GM12891 (cell line): ENCODE measurements around the gene CIB2.
"Not testable (repeated sequence)": the region's sequence is repeated elsewhere in the genome, so short reads cannot be mapped to it uniquely, and the experiment has no call there.

Source experiments
- DNase-seq: peaks from one replicate; pipeline ENCODE4 v3.0.0; 2011; ENCODE audit warnings: low spot score; ENCODE audit not compliant: insufficient read length
- FAIRE-seq: peaks from 2 replicates; lab custom pipeline; 2011; peaks lifted over from hg19 to GRCh38; lab: Jason Lieb, UNC
- PAX5 ChIP-seq: IDR thresholded peaks from 2 replicates; pipeline ENCODE4 v1.6.1; 2011; ENCODE audit warnings: low read length, moderate library complexity, mild to moderate bottlenecking; ENCODE audit not compliant: insufficient read depth, severe bottlenecking
- POLR2A ChIP-seq: IDR thresholded peaks from 2 replicates; pipeline ENCODE4 v1.6.1; 2011; ENCODE audit warnings: low read depth, low read length, control low read depth
- POLR2AphosphoS5 ChIP-seq: IDR thresholded peaks from 2 replicates; pipeline ENCODE4 v1.6.1; 2011; ENCODE audit warnings: low read depth, low read length, control low read depth
- POU2F2 ChIP-seq: IDR thresholded peaks from 2 replicates; pipeline ENCODE4 v1.6.1; 2011; ENCODE audit warnings: low read depth, mild to moderate bottlenecking, control low read depth, low read length, moderate library complexity
- SPI1 ChIP-seq: IDR thresholded peaks from 2 replicates; pipeline ENCODE4 v1.6.1; 2011; ENCODE audit warnings: low read depth, low read length, control low read depth
- TAF1 ChIP-seq: IDR thresholded peaks from 2 replicates; pipeline ENCODE4 v1.6.1; 2011; ENCODE audit warnings: low read depth, low read length, control low read depth

The CIB2 gene

DNA sequence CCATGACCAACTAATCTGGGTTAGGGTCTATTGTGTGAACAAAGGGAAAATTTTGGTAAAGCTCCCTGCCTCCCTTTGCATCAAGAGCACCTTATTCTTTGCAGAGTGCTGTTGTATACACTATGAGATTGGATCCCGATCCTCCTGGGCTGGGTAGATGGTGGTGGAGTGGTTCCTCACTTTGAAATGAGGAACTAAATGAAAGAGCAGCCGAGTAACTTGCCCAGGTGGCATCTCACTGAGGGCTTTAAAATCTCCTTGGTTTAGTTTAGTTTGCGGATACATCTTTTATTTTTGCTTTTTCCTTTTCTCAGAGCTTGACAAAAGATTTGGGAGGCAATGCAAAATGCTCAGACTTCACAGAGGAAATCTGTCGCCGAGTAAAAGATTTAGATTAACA, 37.4 kb upstream of the CIB2 start:
- FAIRE-seq (no peak), DNase-seq (no peak)
- 0 out of 2 replicates have a peak, but pooled peaks have one; percentile 5 for TF ChIP-seq SPI1
- TF ChIP-seq POLR2A = no peak
- no peak for TF ChIP-seq PAX5
- no peak for TF ChIP-seq TAF1
- TF ChIP-seq POU2F2 = no peak

DNA sequence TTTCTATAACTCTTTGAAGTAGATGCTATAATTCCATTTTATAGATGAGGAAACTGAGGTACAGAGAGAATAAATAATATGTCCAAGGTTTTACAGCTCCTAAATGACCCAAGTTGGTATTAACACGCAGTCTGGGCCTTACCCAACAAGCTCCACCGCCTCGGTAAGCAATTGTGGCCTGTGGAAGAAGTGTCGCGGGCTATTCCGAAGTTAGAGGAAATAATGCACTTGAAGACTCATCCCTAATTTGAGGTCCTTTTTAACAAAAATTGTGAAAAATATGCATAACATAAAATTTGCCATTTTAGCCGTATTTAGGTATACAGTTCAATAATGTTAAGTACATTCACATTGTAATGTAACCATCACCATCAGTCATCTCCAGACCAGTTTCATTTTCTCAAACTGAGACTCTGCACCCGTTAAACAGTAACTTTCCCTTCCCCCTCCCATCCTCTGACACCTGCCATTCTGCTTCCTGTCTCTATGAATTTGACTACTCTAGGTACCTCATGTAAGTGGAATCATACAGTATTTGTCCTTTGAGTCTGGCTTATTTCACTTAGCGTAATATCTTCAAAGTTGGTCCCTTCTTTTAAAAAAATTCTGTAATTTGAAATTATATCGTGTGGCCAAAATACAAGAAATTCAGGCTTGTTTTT, 36.1 kb upstream of the CIB2 start:
- FAIRE-seq (peak; percentile 93), DNase-seq (no peak)
- TF ChIP-seq TAF1 (no peak), POU2F2 (0 out of 2 replicates have a peak, but pooled peaks have one; percentile 25)

DNA sequence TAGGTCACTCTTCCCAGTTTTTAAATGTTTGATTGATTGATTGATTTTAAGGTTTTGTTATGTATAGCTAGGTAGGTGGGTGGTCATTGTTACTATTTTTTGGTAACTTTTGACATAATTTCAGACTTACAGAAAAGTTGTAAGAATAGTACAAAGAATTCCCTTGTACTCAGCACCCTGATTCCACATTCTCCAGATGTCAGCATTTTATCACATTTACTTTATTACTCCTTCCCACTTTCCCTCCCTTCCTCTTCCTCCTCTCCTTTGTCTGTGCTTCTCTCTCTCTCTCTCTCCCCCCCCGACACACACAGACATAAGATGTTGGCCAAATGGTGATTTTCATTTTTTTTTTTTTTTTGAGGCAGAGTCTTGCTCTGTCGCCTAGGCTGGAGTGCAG, 32.8 kb upstream of the CIB2 start:
- TF ChIP-seq POU2F2 (no peak), POLR2A (no peak), SPI1 (no peak), TAF1 (no peak), POLR2AphosphoS5 (no peak)
- FAIRE-seq (no peak), DNase-seq (no peak)

DNA sequence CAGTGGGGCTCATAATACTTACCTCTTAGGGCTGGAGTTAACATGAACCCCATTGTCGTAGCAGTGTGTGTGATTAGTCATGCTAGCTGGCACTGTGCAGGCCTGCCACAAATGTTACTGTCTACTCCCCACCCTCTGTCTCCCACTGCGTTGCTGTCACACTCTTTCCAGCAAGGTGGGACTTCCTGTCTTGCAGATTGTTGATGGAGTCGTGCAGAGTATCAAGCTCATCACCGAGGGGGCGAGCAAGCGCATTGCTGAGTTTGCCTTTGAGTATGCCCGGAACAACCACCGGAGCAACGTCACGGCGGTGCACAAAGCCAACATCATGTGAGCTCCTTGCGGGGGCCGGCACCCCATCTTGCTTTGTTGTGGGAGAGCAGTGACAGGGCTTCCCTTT, 30.8 kb upstream of the CIB2 start:
- no peak for FAIRE-seq
- TF ChIP-seq SPI1 (no peak), POU2F2 (no peak), POLR2A (no peak), PAX5 (no peak), TAF1 (no peak), POLR2AphosphoS5 (no peak)
- no peak for DNase-seq

DNA sequence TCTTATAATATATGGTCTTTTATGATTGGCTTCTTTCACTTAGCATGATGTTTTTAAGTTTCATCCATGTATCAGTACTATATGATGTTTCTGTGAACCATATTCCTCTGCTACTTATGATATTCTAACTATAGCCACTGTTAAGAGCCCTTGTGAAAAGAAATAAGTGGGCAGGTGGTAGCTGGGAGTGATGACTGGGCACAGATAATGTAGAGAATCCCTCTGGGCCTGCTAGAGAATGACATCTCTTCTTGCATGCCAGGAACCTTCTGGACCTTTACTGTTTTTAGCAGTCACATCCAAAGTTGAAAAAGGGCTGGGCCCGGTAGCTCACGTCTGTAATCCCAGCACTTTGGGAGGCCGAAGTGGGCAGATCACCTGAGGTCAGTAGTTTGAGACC, 28.1 kb upstream of the CIB2 start:
- DNase-seq (no peak), FAIRE-seq (no peak)
- TF ChIP-seq POLR2A = no peak
- TF ChIP-seq POU2F2 = no peak
- TF ChIP-seq POLR2AphosphoS5 = no peak

DNA sequence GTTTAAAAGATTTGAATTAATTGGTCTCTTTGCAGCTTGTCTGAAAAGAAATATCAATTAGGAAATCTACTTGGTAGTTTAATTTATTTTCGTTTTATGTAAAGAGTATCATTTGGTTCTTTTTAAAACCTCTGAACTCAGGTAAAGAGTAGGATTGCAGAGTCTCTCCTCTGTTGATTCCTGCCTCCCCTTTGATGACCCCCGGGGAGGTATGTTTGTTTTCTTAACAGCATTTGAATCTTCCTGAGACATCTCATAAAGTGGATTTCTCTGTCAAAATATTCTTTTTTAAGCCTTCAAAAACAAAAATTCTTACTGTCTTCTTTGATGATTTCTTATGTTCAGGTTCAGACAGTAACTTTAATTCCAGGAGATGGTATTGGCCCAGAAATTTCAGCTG, 26.0 kb upstream of the CIB2 start:
- no peak for FAIRE-seq
- DNase-seq = no peak

DNA sequence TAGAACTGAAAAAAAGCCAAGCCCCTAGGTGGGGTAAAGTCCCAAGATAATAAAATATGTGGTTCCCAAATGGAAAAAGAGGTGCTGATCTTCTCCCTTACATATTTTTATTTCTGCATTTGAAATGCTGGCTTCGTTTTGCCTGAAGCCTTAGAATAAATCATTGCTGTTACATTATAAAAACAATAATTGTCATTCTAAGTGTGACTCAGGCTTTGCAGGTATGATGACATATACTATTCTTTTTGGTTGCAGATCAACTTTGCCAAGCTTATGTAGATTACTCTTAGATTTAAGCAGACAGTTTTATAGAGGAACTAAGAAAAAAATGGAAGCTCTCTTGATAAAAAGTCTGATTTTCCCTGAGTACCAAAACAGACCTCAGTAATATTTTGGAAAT, 25.4 kb upstream of the CIB2 start:
- FAIRE-seq (no peak), DNase-seq (no peak)
- TF ChIP-seq PAX5 (no peak), TAF1 (no peak), POU2F2 (no peak), POLR2AphosphoS5 (no peak), POLR2A (no peak), SPI1 (no peak)

More for the DNA sequence above, 26.0 kb upstream of the CIB2 start:
- no peak for TF ChIP-seq POU2F2
- TF ChIP-seq SPI1 = no peak
- TF ChIP-seq POLR2A = no peak
- TF ChIP-seq POLR2AphosphoS5 = no peak

DNA sequence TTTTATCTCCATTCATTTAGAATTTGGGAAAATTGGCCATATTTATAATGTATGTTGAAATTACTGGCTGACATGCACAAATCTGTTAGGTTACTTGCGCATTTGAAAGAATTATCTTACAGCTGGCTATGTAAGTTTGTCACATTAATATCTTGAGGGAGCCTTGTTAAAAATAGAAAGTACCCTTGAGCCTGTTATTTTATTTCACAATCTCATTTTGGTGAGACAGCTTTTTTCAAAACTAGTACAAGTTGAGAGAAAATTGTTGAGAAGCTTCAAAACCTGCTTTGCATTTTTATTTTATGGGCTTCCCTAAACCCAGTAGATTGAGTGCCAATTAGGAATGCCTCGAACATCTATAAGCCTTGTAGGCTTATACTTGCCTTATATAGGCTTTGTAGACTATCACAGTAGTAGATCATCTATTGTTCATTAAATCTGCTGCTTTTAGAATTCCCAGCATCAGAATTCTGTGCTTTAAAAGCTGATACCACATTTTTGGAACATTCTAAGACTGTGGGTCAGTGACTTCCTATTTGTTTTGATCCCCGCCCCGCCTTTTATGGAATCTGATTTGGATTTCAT, 24.2 kb upstream of the CIB2 start:
- DNase-seq = no peak
- no peak for TF ChIP-seq POLR2A
- TF ChIP-seq POU2F2 = no peak
- no peak for TF ChIP-seq PAX5
- FAIRE-seq = no peak

DNA sequence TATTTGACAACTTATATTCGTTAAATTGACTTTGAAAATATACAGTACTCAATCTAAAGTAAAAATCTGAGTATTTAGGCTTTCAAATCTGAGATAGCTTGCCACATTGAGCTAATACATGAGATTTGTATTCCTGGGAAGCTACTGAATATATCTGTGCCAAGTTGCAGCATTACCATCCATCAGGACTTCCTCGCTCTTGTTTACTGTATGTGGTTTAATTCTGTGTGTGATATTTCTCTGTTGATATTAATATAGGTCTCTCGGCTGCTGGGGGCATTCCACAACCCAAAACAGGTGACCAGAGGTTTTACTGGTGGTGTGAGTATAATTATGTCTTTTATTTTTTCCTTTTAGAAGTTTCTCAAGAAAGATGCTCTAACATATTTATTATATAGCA, 23.7 kb upstream of the CIB2 start:
- DNase-seq (no peak), FAIRE-seq (no peak)
- no peak for TF ChIP-seq POU2F2
- TF ChIP-seq PAX5 = no peak
- TF ChIP-seq POLR2A = no peak
- no peak for TF ChIP-seq SPI1
- TF ChIP-seq POLR2AphosphoS5 = no peak
- TF ChIP-seq TAF1 = no peak

DNA sequence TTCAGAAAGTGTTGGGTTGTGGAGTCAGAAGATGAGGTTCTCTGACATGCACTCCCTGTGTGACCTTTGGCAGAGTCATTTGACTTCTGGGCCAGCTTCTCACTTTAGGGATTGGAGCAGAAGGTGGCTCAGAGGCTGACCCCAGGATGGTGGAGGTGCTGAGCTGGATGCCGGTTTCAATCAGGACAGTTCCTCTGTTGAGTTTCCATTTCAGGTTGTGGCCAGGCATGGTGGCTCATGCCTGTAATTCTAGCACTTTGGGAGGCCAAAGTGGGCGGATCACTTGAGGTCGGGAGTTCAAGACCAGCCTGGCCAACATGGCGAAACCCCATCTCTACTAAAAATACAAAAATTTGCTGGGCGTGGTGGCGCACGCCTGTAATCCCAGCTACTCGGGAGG, 19.8 kb upstream of the CIB2 start:
- not testable (repeated sequence) for DNase-seq
- peak; percentile 41 for FAIRE-seq
